Astrocyte of the cerebellum (primary cell): ENCODE results near the gene TNNC1.

ENCODE experiments used
- DNase-seq: peaks from one replicate; pipeline ENCODE4 v3.0.0-alpha.2; 2011; ENCODE audit warnings: low read depth
- H3K4me3 ChIP-seq: 2 replicates; pipeline ENCODE4 v1.5.1; 2011; ENCODE audit warnings: mild to moderate bottlenecking, low read depth, low read length, moderate library complexity
- CTCF ChIP-seq: IDR thresholded peaks from 2 replicates; pipeline ENCODE4 v1.5.1; 2012; ENCODE audit warnings: low read length, low read depth, moderate library complexity, mild to moderate bottlenecking; ENCODE audit errors: missing control alignments
- in situ Hi-C: cut with HindIII; loops from 2 replicates; pipeline ENCODE4 v1.10.0; 2017; ENCODE audit warnings: low sequenced_read_pairs

The TNNC1 gene

DNA sequence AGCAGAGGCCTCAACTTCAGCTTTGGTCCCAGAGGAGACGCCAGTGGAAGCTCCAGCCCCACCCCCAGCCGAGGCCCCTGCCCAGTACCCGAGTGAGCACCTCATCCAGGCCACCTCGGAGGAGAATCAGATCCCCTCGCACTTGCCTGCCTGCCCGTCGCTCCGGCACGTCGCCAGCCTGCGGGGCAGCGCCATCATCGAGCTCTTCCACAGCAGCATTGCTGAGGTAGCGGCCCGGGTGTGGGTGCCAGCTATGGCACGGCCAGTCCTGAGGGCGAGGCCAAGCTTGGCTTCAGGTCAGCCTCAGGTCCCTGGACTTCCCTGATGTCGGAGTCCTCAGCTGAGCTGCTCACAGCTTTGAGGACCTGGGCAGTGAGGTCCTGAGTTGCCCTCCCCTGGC is 35.6 kb upstream of the TNNC1 start:
- no peak for TF ChIP-seq CTCF
- DNase-seq: no peak
- no peak overlapping the region for H3K4me3 ChIP-seq
- in situ Hi-C loops: no loop called here

GRCh38 chr3:52488746-52489145 is 34.9 kb upstream of the TNNC1 start:
- H3K4me3 ChIP-seq: no peak overlapping the region
- no peak for TF ChIP-seq CTCF
- no peak for DNase-seq
- in situ Hi-C loops: no loop called here

- no peak for DNase-seq
- in situ Hi-C loops: no loop called here
- H3K4me3 ChIP-seq: no peak overlapping the region
- TF ChIP-seq CTCF: no peak
Observed at GRCh38 chr3:52487788-52488691, 34.2 kb upstream of the TNNC1 start.

DNA sequence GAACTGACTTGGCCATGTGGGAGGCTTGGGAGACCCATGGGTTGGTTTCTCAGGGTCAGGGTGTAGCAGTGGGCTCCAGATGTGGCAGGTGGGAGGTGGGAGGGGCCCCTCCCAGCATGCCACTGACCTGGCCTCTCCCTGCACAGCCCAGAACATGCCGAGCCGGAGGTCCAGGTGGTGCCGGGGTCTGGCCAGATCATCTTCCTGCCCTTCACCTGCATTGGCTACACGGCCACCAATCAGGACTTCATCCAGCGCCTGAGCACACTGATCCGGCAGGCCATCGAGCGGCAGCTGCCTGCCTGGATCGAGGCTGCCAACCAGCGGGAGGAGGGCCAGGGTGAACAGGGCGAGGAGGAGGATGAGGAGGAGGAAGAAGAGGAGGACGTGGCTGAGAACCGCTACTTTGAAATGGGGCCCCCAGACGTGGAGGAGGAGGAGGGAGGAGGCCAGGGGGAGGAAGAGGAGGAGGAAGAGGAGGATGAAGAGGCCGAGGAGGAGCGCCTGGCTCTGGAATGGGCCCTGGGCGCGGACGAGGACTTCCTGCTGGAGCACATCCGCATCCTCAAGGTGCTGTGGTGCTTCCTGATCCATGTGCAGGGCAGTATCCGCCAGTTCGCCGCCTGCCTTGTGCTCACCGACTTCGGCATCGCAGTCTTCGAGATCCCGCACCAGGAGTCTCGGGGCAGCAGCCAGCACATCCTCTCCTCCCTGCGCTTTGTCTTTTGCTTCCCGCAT is 33.4 kb upstream of the TNNC1 start:
- no peak for DNase-seq
- in situ Hi-C loops: no loop called here
- TF ChIP-seq CTCF: no peak
- H3K4me3 ChIP-seq: no peak overlapping the region

DNA sequence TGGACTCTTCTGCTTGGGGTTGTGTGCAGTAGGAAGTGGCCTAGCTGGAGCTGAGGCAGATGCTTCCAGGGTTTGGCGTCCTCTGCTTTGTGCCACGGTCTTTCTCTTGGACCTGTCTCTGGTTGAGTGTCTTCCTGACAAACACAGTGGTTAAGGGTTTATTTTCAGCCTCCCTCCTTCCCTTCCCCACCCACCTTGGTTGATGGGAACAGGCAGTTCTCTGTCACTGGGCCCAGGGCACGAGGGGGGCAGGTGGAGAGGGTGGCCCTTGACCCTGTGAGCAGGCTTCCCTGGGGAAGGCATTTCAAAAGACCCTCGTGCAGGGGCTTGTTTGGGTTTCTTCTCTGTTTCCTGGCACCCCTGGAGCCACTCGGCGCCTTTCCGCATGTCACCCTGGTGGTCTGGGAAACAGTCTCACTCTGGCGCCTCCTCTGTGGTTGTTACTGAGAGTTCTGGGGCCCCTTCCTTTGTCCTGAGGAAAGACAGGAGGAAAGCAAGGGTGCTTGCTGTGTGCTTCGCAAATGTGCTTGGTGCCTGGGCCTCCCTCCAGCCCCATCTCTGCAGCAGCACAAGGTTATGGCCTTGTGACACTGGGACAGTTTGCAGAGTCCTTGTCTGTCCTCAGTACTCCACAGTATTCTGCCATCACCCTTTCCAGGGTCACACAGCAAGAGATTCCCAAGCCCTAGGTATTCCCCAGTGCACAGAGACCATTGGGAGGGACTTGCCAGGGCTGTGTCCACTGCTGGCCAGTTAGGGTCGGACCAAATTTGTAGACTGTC is 31.0 kb upstream of the TNNC1 start:
- DNase-seq: no peak
- H3K4me3 ChIP-seq: no peak overlapping the region
- no peak for TF ChIP-seq CTCF
- in situ Hi-C loops: no loop called here
